ENCODE results near the gene TCEA2.
A peak's percentile ranks its signal among the peaks of the same experiment; 100 is the strongest.

Gene TCEA2

GRCh38 chr20:64091770-64092169 lies 28.8 kb downstream of the TCEA2 start:
- no peak overlapping the region for H3K4me3 ChIP-seq
- H3K27ac ChIP-seq: no peak overlapping the region
- no peak for TF ChIP-seq Cebpa-rat (IDR thresholded peaks at IDR 0.05)
- peaks cover 33% of the 10 kb centered on the region for H4K20me1 ChIP-seq
- H3K9me3 ChIP-seq: peaks cover 14% of the 10 kb centered on the region
- H3K4me1 ChIP-seq: peaks cover 11% of the 10 kb centered on the region; the same call in 1 of the 2 replicates
- 0 out of 2 replicates have a peak, but pooled peaks cover 4% of the 10 kb centered on the region for H3K36me3 ChIP-seq
- H3K27me3 ChIP-seq: peaks cover 23% of the 10 kb centered on the region
- 0 out of 2 replicates have a peak overlapping the region, but pooled peaks have one; percentile 9 for H3K4me2 ChIP-seq
- H3K9ac ChIP-seq: no peak overlapping the region

- Histone ChIP-seq H3K4me3 (no peak overlapping the region), H3K27ac (no peak overlapping the region), H4K20me1 (peaks cover 33% of the 10 kb centered on the region), H3K4me2 (0 out of 2 replicates have a peak overlapping the region, but pooled peaks have one; percentile 9), H3K9ac (no peak overlapping the region), H3K27me3 (peaks cover 23% of the 10 kb centered on the region), H3K36me3 (peaks cover 8% of the 10 kb centered on the region; the same call in 1 of the 2 replicates), H3K4me1 (peaks cover 11% of the 10 kb centered on the region; the same call in 1 of the 2 replicates), H3K9me3 (peaks cover 10% of the 10 kb centered on the region)
- no peak for TF ChIP-seq Cebpa-rat (IDR thresholded peaks at IDR 0.05)
Observed at GRCh38 chr20:64092258-64093012, 29.4 kb downstream of the TCEA2 start.

GRCh38 chr20:64093013-64093503 lies 30.1 kb downstream of the TCEA2 start:
- Histone ChIP-seq H3K27ac (no peak overlapping the region), H3K9me3 (peaks cover 4% of the 10 kb centered on the region), H3K27me3 (peaks cover 19% of the 10 kb centered on the region), H4K20me1 (peaks cover 33% of the 10 kb centered on the region), H3K4me2 (no peak overlapping the region), H3K36me3 (peaks cover 13% of the 10 kb centered on the region; the same call in 1 of the 2 replicates), H3K4me1 (peaks cover 11% of the 10 kb centered on the region; the same call in 1 of the 2 replicates), H3K4me3 (no peak overlapping the region), H3K9ac (no peak overlapping the region)
- no peak for TF ChIP-seq Cebpa-rat (IDR thresholded peaks at IDR 0.05)

GRCh38 chr20:64095455-64095854 lies 32.5 kb downstream of the TCEA2 start:
- Histone ChIP-seq H3K27ac (no peak overlapping the region), H3K36me3 (peaks cover 27% of the 10 kb centered on the region; the same call in 1 of the 2 replicates), H3K4me1 (peaks cover 26% of the 10 kb centered on the region), H3K9me3 (no peaks in the 10 kb centered on the region), H4K20me1 (peaks cover 19% of the 10 kb centered on the region), H3K4me2 (no peak overlapping the region), H3K4me3 (no peak overlapping the region), H3K9ac (no peak overlapping the region), H3K27me3 (peaks cover under 1% of the 10 kb centered on the region)
- TF ChIP-seq Cebpa-rat (IDR thresholded peaks at IDR 0.05): no peak

GRCh38 chr20:64095927-64096326 lies 32.9 kb downstream of the TCEA2 start:
- peaks cover 22% of the 10 kb centered on the region for H4K20me1 ChIP-seq
- TF ChIP-seq Cebpa-rat (IDR thresholded peaks at IDR 0.05): no peak
- H3K27ac ChIP-seq: no peak overlapping the region
- H3K4me1 ChIP-seq: peaks cover 31% of the 10 kb centered on the region
- H3K4me3 ChIP-seq: no peak overlapping the region
- no peaks in the 10 kb centered on the region for H3K9me3 ChIP-seq
- H3K36me3 ChIP-seq: peaks cover 27% of the 10 kb centered on the region; the same call in 1 of the 2 replicates
- peaks cover 5% of the 10 kb centered on the region for H3K27me3 ChIP-seq
- H3K4me2 ChIP-seq: no peak overlapping the region
- no peak overlapping the region for H3K9ac ChIP-seq

GRCh38 chr20:64096535-64096934 lies 33.5 kb downstream of the TCEA2 start:
- H3K9me3 ChIP-seq: no peaks in the 10 kb centered on the region
- no peak for TF ChIP-seq Cebpa-rat (IDR thresholded peaks at IDR 0.05)
- peaks cover 27% of the 10 kb centered on the region; the same call in 1 of the 2 replicates for H3K36me3 ChIP-seq
- peaks cover 28% of the 10 kb centered on the region for H4K20me1 ChIP-seq
- H3K27me3 ChIP-seq: peaks cover 11% of the 10 kb centered on the region
- H3K4me1 ChIP-seq: peaks cover 37% of the 10 kb centered on the region
- H3K4me2 ChIP-seq: no peak overlapping the region
- no peak overlapping the region for H3K27ac ChIP-seq
- no peak overlapping the region for H3K9ac ChIP-seq
- no peak overlapping the region for H3K4me3 ChIP-seq

GRCh38 chr20:64098471-64099013 lies 35.5 kb downstream of the TCEA2 start:
- Histone ChIP-seq H3K36me3 (peaks cover 27% of the 10 kb centered on the region; the same call in 1 of the 2 replicates), H3K27me3 (peaks cover 32% of the 10 kb centered on the region), H3K4me1 (peaks cover 40% of the 10 kb centered on the region), H3K27ac (no peak overlapping the region), H4K20me1 (peaks cover 26% of the 10 kb centered on the region; the same call in 1 of the 2 replicates), H3K9me3 (no peaks in the 10 kb centered on the region), H3K4me2 (no peak overlapping the region), H3K4me3 (no peak overlapping the region), H3K9ac (no peak overlapping the region)
- no peak for TF ChIP-seq Cebpa-rat (IDR thresholded peaks at IDR 0.05)

- Histone ChIP-seq H3K4me3 (no peak overlapping the region), H3K9me3 (no peaks in the 10 kb centered on the region), H3K27ac (no peak overlapping the region), H3K36me3 (peaks cover 27% of the 10 kb centered on the region; the same call in 1 of the 2 replicates), H4K20me1 (peaks cover 29% of the 10 kb centered on the region; the same call in 1 of the 2 replicates), H3K9ac (no peak overlapping the region), H3K27me3 (peaks cover 38% of the 10 kb centered on the region), H3K4me2 (peak overlapping the region; percentile 88), H3K4me1 (peaks cover 40% of the 10 kb centered on the region)
- no peak for TF ChIP-seq Cebpa-rat (IDR thresholded peaks at IDR 0.05)
Observed at GRCh38 chr20:64099086-64099786, 36.2 kb downstream of the TCEA2 start.

GRCh38 chr20:64099880-64100565 lies 37.0 kb downstream of the TCEA2 start:
- H4K20me1 ChIP-seq: peaks cover 29% of the 10 kb centered on the region; the same call in 1 of the 2 replicates
- peak overlapping the region; percentile 88 for H3K4me2 ChIP-seq
- H3K4me1 ChIP-seq: peaks cover 40% of the 10 kb centered on the region
- no peak overlapping the region for H3K9ac ChIP-seq
- no peak overlapping the region for H3K27ac ChIP-seq
- peaks cover 27% of the 10 kb centered on the region; the same call in 1 of the 2 replicates for H3K36me3 ChIP-seq
- no peaks in the 10 kb centered on the region for H3K9me3 ChIP-seq
- H3K27me3 ChIP-seq: peaks cover 38% of the 10 kb centered on the region
- TF ChIP-seq Cebpa-rat (IDR thresholded peaks at IDR 0.05): no peak
- no peak overlapping the region for H3K4me3 ChIP-seq
